ENCODE data around the gene SSTR4.

GRCh38 chr20:23050847-23051627 lies 15.9 kb downstream of the SSTR4 start:
- peak; percentile 68 to 75 for TF ChIP-seq RAD21 (IDR thresholded peaks at IDR 0.05)
- TF ChIP-seq, protein P1, sequence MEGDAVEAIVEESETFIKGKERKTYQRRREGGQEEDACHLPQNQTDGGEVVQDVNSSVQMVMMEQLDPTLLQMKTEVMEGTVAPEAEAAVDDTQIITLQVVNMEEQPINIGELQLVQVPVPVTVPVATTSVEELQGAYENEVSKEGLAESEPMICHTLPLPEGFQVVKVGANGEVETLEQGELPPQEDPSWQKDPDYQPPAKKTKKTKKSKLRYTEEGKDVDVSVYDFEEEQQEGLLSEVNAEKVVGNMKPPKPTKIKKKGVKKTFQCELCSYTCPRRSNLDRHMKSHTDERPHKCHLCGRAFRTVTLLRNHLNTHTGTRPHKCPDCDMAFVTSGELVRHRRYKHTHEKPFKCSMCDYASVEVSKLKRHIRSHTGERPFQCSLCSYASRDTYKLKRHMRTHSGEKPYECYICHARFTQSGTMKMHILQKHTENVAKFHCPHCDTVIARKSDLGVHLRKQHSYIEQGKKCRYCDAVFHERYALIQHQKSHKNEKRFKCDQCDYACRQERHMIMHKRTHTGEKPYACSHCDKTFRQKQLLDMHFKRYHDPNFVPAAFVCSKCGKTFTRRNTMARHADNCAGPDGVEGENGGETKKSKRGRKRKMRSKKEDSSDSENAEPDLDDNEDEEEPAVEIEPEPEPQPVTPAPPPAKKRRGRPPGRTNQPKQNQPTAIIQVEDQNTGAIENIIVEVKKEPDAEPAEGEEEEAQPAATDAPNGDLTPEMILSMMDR (IDR thresholded peaks at IDR 0.05; ENCODE audit: low read depth, low read length, missing input control) = peak; percentile 28
- no peak for TF ChIP-seq GABPA (IDR thresholded peaks at IDR 0.05 in 1 of 2, conservative IDR thresholded peaks at IDR 0.05 in 1 of 2)
- TF ChIP-seq TAF1 (conservative IDR thresholded peaks at IDR 0.05) = no peak
- TF ChIP-seq, protein P2, sequence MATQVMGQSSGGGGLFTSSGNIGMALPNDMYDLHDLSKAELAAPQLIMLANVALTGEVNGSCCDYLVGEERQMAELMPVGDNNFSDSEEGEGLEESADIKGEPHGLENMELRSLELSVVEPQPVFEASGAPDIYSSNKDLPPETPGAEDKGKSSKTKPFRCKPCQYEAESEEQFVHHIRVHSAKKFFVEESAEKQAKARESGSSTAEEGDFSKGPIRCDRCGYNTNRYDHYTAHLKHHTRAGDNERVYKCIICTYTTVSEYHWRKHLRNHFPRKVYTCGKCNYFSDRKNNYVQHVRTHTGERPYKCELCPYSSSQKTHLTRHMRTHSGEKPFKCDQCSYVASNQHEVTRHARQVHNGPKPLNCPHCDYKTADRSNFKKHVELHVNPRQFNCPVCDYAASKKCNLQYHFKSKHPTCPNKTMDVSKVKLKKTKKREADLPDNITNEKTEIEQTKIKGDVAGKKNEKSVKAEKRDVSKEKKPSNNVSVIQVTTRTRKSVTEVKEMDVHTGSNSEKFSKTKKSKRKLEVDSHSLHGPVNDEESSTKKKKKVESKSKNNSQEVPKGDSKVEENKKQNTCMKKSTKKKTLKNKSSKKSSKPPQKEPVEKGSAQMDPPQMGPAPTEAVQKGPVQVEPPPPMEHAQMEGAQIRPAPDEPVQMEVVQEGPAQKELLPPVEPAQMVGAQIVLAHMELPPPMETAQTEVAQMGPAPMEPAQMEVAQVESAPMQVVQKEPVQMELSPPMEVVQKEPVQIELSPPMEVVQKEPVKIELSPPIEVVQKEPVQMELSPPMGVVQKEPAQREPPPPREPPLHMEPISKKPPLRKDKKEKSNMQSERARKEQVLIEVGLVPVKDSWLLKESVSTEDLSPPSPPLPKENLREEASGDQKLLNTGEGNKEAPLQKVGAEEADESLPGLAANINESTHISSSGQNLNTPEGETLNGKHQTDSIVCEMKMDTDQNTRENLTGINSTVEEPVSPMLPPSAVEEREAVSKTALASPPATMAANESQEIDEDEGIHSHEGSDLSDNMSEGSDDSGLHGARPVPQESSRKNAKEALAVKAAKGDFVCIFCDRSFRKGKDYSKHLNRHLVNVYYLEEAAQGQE (IDR thresholded peaks at IDR 0.05) = no peak
- TF ChIP-seq MAX (IDR thresholded peaks at IDR 0.05) = no peak

Data from liver (tissue), 3 donors.